Measurements from ENCODE around the gene MAN1A2.

DNA sequence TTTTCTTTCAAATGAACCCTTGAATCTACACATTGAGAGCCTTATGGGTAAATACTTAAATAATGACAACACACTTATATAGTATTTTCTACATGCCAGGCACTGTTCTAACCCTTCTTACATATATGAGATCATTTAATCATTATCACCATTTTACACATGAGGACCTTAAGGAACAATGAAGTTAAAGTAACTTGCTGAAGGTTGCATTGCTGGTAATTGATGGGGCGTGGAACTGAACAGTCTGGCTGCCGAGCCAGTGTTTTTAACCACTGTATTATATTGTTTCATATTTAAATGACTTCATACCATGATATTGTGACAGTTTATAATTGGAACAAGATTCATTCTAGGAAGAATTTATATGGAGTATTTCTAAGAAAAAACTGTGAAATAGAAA, 126.7 kb downstream of the MAN1A2 start:
- TF ChIP-seq, protein P1, sequence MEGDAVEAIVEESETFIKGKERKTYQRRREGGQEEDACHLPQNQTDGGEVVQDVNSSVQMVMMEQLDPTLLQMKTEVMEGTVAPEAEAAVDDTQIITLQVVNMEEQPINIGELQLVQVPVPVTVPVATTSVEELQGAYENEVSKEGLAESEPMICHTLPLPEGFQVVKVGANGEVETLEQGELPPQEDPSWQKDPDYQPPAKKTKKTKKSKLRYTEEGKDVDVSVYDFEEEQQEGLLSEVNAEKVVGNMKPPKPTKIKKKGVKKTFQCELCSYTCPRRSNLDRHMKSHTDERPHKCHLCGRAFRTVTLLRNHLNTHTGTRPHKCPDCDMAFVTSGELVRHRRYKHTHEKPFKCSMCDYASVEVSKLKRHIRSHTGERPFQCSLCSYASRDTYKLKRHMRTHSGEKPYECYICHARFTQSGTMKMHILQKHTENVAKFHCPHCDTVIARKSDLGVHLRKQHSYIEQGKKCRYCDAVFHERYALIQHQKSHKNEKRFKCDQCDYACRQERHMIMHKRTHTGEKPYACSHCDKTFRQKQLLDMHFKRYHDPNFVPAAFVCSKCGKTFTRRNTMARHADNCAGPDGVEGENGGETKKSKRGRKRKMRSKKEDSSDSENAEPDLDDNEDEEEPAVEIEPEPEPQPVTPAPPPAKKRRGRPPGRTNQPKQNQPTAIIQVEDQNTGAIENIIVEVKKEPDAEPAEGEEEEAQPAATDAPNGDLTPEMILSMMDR (IDR thresholded peaks at IDR 0.05; ENCODE audit: borderline replicate concordance, extremely low read depth, low read length, poor library complexity, severe bottlenecking): no peak
- TF ChIP-seq EZH2 (IDR thresholded peaks at IDR 0.05; ENCODE audit: borderline replicate concordance, low read depth, low read length, severe bottlenecking): no peak

Measured in DND-41 (cell line).